ENCODE data around the gene MYMK.
A peak's percentile ranks its signal among the peaks of the same experiment; 100 is the strongest.

The MYMK gene

GRCh38 chr9:133558191-133559126 lies 33.7 kb upstream of the MYMK start:
- DNase-seq (ENCODE audit: low read depth in 3 of 3), result peak in 1 of 3 experiments; percentile 15

- DNase-seq (ENCODE audit: low read depth in 3 of 3), result no peak
Measured at GRCh38 chr9:133557581-133557980, 32.8 kb upstream of the MYMK start.

GRCh38 chr9:133556354-133556753 lies 31.6 kb upstream of the MYMK start:
- DNase-seq (ENCODE audit: low read depth in 3 of 3), result no peak

- DNase-seq (ENCODE audit: low read depth in 3 of 3), result no peak
Measured at GRCh38 chr9:133554729-133555128, 30.0 kb upstream of the MYMK start.

- DNase-seq (ENCODE audit: low read depth in 3 of 3), result no peak
Measured at GRCh38 chr9:133553973-133554713, 29.4 kb upstream of the MYMK start.

- no peak for DNase-seq (ENCODE audit: low read depth in 3 of 3)
Measured at GRCh38 chr9:133553123-133553522, 28.4 kb upstream of the MYMK start.

GRCh38 chr9:133552236-133552635 lies 27.5 kb upstream of the MYMK start:
- no peak for DNase-seq (ENCODE audit: low read depth in 3 of 3)

- DNase-seq (ENCODE audit: low read depth in 3 of 3), result no peak
Measured at GRCh38 chr9:133551446-133551845, 26.7 kb upstream of the MYMK start.

GRCh38 chr9:133547116-133547515 lies 22.4 kb upstream of the MYMK start:
- DNase-seq (ENCODE audit: low read depth in 3 of 3), result no peak

GRCh38 chr9:133546287-133546680 lies 21.5 kb upstream of the MYMK start:
- no peak for DNase-seq (ENCODE audit: low read depth in 3 of 3)

GRCh38 chr9:133545494-133546286 lies 20.9 kb upstream of the MYMK start:
- no peak for DNase-seq (ENCODE audit: low read depth in 3 of 3)

- no peak for DNase-seq (ENCODE audit: low read depth in 3 of 3)
Measured at GRCh38 chr9:133543772-133544467, 19.2 kb upstream of the MYMK start.

GRCh38 chr9:133542002-133542401 lies 17.2 kb upstream of the MYMK start:
- DNase-seq (ENCODE audit: low read depth in 3 of 3), result no peak

- DNase-seq (ENCODE audit: low read depth in 3 of 3), result no peak
Measured at GRCh38 chr9:133540698-133541025, 15.9 kb upstream of the MYMK start.

- no peak for DNase-seq (ENCODE audit: low read depth in 3 of 3)
Measured at GRCh38 chr9:133539991-133540697, 15.4 kb upstream of the MYMK start.

GRCh38 chr9:133538851-133539833 lies 14.4 kb upstream of the MYMK start:
- DNase-seq (ENCODE audit: low read depth in 3 of 3), result no peak

GRCh38 chr9:133538176-133538575 lies 13.4 kb upstream of the MYMK start:
- DNase-seq (ENCODE audit: low read depth in 3 of 3), result no peak

- DNase-seq (ENCODE audit: low read depth in 3 of 3), result no peak
Measured at GRCh38 chr9:133537257-133537656, 12.5 kb upstream of the MYMK start.

- no peak for DNase-seq (ENCODE audit: low read depth in 3 of 3)
Measured at GRCh38 chr9:133536536-133536935, 11.8 kb upstream of the MYMK start.

- DNase-seq (ENCODE audit: low read depth in 3 of 3), result no peak
Measured at GRCh38 chr9:133536080-133536479, 11.3 kb upstream of the MYMK start.
